Thoracic aorta (tissue), 2 donors: Measurements from ENCODE around the gene KCTD1. TPM values are rescaled to one million over a fixed set of nuclear protein-coding genes. Genes with fewer than 3 reads are reported as not detected.

Experiments used
- ATAC-seq: fragments of 150-250 bp; one replicate; pipeline ENCODE4 v1.8.0; 2017; ENCODE audit warnings: low read depth; ENCODE audit not compliant: insufficient number of reproducible peaks, low FRiP score
- DNase-seq: peaks from one replicate; pipeline ENCODE4 v3.0.0-alpha.2; 2020; ENCODE audit warnings: low spot score
- H3K27ac ChIP-seq, 2 donors: fragments of 200-600 bp; sonication (generic); 1 replicate in 1 of 2; 2 replicates in 1 of 2; pipeline ENCODE4 v1.5.1; 2016; ENCODE audit warnings: mild to moderate bottlenecking in 2 of 2, moderate library complexity in 2 of 2
- H3K27me3 ChIP-seq: fragments of 200-600 bp; sonication (generic); replicated peaks from 2 replicates; pipeline ENCODE4 v1.6.0; 2016; ENCODE audit warnings: mild to moderate bottlenecking; ENCODE audit not compliant: insufficient read depth
- H3K36me3 ChIP-seq: fragments of 200-600 bp; sonication (generic); one replicate; pipeline ENCODE4 v1.5.1; 2016
- H3K4me1 ChIP-seq, 2 donors: fragments of 200-600 bp; sonication (generic); 1 replicate in 1 of 2; 2 replicates in 1 of 2; pipeline versions ENCODE4 v1.5.1 to v1.6.0; 2016; ENCODE audit warnings: low read depth in 2 of 2, mild to moderate bottlenecking in 1 of 2; ENCODE audit not compliant: control insufficient read depth in 1 of 2
- H3K4me3 ChIP-seq: fragments of 200-600 bp; sonication (generic); 2 replicates; pipeline ENCODE4 v1.5.1; 2016; ENCODE audit warnings: mild to moderate bottlenecking
- H3K9me3 ChIP-seq: fragments of 200-600 bp; sonication (generic); 2 replicates; pipeline ENCODE4 v1.5.1; 2016
- total RNA-seq, 2 donors: library from RNA; depleted of rRNA; stranded (reverse); fragments of >200 nt; gene quantifications; one replicate each; pipeline versions ENCODE4 v1.1.0 to v1.2.3, GENCODE V29; 2016
- TF ChIP-seq, protein P1 (sequence below): fragments of 200-600 bp; sonication (generic); IDR thresholded peaks from one replicate; pipeline ENCODE4 v1.5.1; 2019; ENCODE audit warnings: antibody characterized with exemption

Gene KCTD1
- total RNA-seq, 2 donors from 2014 or later: 13.4 to 14.7 TPM

GRCh38 chr18:26406324-26406723, 142.0 kb downstream of the KCTD1 start:
- Histone ChIP-seq H3K36me3 (no peaks in the 10 kb centered on the region), H3K9me3 (no peaks in the 10 kb centered on the region), H3K4me1 (no peaks in the 10 kb centered on the region), H3K27ac (no peak overlapping the region), H3K27me3 (no peaks in the 10 kb centered on the region), H3K4me3 (no peak overlapping the region)
- no peak for DNase-seq
- TF ChIP-seq, protein P1, sequence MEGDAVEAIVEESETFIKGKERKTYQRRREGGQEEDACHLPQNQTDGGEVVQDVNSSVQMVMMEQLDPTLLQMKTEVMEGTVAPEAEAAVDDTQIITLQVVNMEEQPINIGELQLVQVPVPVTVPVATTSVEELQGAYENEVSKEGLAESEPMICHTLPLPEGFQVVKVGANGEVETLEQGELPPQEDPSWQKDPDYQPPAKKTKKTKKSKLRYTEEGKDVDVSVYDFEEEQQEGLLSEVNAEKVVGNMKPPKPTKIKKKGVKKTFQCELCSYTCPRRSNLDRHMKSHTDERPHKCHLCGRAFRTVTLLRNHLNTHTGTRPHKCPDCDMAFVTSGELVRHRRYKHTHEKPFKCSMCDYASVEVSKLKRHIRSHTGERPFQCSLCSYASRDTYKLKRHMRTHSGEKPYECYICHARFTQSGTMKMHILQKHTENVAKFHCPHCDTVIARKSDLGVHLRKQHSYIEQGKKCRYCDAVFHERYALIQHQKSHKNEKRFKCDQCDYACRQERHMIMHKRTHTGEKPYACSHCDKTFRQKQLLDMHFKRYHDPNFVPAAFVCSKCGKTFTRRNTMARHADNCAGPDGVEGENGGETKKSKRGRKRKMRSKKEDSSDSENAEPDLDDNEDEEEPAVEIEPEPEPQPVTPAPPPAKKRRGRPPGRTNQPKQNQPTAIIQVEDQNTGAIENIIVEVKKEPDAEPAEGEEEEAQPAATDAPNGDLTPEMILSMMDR: no peak
- no peak for ATAC-seq

- DNase-seq (no peak), ATAC-seq (no peak)
These were observed 143.1 kb downstream of the KCTD1 start for GRCh38 chr18:26405190-26405801.

More at GRCh38 chr18:26405190-26405801, 143.1 kb downstream of the KCTD1 start:
- H3K36me3 ChIP-seq: no peaks in the 10 kb centered on the region
- H3K4me1 ChIP-seq: no peaks in the 10 kb centered on the region
- no peak overlapping the region for H3K27ac ChIP-seq
- H3K9me3 ChIP-seq: no peaks in the 10 kb centered on the region
- no peaks in the 10 kb centered on the region for H3K27me3 ChIP-seq
- no peak overlapping the region for H3K4me3 ChIP-seq
- TF ChIP-seq, protein P1: no peak
